ENCODE results near the gene NGEF.
"Not testable (repeated sequence)": the region's sequence is repeated elsewhere in the genome, so short reads cannot be mapped to it uniquely, and the experiment has no call there.

NGEF gene

GRCh38 chr2:232863996-232864395 is 149.1 kb downstream of the NGEF start:
- DNase-seq: no peak

- DNase-seq: no peak
Observed at GRCh38 chr2:232861353-232861752, 151.7 kb downstream of the NGEF start.

DNA sequence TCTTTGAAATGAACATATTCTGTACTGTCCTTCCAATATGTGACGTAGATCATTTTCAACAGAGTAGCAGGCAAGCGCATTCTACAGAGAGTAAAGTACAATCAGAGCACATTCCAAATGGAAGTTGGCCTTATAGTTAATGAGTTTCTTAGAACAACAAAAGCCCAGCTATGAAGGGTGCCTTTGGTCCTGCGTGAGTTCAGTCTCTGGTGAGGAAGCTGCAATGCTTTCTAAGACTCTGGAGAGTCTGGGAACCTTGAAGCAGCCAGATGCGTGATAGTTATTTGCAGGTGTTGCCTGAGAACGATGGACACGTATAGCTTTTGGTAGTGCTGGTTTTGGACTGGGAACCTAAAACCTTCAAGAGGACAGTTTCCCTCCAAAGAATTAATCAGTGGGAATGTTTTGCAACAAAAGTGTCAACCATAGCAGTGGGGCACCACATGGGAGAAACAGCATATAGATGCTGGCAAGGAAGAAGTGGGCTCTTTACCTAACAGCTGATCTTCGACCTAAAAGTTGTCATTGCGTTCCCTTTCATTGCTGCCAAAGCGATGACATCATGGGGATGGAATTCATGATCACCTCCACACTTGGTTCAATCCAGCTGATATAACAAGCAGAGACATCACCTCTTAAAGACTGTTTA is 152.3 kb downstream of the NGEF start:
- no peak for DNase-seq

GRCh38 chr2:232859385-232859916 is 153.6 kb downstream of the NGEF start:
- no peak for DNase-seq

DNA sequence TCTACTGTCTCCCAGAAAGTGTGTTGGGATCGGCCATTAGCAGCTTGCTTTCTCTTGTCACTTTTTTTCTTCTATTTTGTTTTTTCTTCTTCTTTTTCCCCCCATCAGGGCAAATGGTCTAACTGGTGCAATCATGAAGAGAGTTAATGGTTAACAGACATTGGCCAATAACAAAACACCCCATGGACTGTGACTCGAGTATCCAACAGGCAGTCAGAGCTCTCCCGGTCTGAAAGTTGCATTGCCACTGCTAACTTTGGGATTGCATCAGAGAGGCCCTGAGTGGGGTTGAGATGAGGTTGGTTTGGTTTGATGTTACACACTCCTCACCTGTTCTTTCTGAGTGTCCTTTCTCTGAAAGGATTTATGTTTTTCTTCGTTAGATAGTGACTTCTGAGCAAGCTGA is 155.9 kb downstream of the NGEF start:
- DNase-seq: no peak

GRCh38 chr2:232854082-232854481 is 159.0 kb downstream of the NGEF start:
- DNase-seq: no peak

- DNase-seq: no peak
Observed at GRCh38 chr2:232852676-232853075, 160.4 kb downstream of the NGEF start.

DNA sequence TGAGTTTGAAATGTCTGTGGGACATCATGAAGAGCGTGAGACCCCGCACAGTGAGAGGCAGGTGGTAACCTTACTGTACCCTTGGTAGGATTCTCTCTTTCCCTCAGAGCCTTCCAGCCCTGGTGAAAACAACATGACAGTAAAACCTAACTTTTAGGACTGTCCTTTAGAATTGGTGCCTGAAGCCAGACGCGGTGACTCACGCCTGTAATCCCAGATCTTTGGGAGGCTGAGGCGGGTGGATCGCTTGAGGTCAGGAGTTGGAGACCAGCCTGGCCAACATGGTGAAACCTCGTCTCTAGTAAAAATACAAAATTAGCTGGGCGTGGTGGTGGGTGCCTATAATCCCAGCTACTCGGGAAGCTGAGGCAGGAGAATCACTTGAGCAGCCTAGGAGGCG is 161.0 kb downstream of the NGEF start:
- not testable (repeated sequence) for DNase-seq

GRCh38 chr2:232850039-232850438 is 163.0 kb downstream of the NGEF start:
- DNase-seq: no peak

- DNase-seq: no peak
Observed at GRCh38 chr2:232846055-232846454, 167.0 kb downstream of the NGEF start.

DNA sequence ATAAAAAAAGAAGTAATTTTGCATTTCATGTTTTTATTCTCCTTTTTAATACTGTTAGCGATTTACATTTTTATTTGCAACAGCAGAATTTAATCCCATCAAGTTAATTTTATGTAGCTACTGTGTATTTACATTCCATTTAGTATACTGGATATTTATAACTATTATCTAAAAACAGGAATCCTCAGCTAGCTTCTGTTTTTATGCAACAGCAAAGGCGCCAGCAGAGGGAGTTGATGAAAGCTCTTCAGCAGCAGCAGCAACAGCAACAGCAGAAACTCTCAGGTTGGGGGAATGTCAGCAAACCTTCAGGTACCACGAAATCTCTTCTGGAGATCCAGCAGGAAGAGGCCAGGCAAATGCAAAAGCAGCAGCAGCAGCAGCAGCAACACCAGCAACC is 169.2 kb downstream of the NGEF start:
- DNase-seq: peak; percentile 29

DNA sequence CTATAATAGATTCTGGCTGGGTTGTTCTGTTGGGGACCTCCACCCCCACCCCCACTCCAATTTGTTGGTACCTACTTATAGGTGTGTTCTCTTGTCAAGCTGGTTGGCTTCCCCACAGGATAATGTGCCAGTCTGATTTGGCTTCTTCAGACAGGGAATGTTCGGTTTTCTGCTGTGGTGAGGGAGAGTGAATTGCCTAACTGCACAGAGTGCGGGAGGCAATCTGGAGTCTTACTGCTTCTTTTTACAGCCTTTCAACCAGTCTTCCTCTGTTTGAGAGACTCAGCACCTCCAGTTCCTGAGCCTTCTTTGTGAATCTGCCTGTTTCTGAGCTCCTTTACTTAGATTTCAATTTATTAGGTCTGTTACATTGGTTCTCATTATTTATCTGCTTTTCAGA is 170.4 kb downstream of the NGEF start:
- DNase-seq: no peak

DNA sequence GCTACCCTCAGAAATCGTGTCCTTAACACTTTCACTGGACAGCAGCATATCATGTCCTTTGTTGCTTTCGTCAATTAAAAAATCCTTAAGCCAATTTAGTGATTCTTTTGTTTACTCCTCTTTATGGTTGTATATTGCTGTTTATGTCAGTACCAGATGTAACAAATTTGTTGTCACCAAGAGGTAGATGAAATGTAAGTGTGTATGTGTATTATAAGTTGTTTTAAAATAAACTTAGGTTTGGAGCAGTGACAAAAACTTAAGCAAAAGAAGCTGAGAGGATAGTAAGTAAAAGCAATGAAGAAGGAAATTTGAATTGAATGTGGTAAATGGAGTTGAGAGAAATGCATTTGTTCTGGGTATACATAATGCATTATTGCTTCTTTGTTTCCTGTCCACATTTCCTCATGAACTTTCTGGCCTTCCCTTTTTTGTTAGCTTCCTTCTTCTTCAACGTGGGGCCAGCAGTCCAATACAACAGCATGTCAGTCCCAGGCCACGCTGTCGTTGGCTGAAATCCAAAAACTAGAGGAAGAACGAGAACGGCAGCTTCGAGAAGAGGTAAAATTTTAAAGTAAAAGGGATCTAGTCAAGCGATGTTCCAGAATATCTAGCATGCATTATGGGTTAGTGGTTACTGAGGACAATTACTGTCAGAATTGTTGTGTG is 173.5 kb downstream of the NGEF start:
- peak; percentile 20 for DNase-seq

GRCh38 chr2:232838406-232838874 is 174.6 kb downstream of the NGEF start:
- no peak for DNase-seq

GRCh38 chr2:232836934-232837333 is 176.1 kb downstream of the NGEF start:
- no peak for DNase-seq

DNA sequence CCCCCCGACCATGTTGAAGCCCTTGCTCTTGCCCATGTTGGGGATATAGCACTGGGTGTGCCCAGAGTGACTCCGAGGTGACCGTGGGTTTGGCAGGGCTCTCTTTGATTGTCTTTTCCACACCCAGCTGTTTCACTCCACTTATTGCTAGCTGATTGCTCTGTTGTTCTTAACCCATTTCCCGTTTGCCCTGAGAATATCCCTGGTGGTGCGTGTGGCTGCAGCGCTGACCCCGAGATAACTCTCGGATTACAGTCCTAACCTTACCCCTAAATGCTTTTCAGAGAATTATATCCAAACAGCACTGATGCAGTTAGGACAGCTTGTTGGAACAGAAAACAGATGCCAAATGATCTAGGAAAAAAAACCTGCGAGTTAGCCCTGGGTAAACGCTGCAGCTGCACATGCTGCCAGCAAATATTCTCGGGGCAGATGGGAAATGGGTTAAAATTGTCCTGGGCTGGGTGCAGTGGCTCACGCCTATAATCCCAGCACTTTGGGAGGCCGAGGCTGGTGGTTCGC is 177.3 kb downstream of the NGEF start:
- DNase-seq: no peak

GRCh38 chr2:232833830-232834229 is 179.2 kb downstream of the NGEF start:
- DNase-seq: no peak

DNA sequence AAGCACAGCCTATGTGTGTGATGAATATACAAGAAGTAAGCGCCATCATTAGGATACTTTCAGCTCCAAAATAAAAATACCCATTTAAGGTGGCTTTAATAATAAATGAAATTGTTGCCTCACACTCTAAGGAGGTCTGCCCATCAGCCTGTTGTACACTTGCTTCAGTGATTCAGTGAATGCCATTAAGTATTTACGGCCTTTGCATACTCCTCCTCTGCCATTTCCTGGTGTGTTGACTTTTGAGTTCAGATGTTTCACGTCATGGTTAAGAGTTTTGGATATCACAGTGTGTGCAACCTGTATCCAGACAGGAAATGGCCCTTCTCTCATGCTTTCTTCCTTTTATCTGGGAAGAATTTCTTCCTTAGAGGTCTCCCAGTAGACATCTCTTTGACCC is 181.6 kb downstream of the NGEF start:
- DNase-seq: no peak

DNA sequence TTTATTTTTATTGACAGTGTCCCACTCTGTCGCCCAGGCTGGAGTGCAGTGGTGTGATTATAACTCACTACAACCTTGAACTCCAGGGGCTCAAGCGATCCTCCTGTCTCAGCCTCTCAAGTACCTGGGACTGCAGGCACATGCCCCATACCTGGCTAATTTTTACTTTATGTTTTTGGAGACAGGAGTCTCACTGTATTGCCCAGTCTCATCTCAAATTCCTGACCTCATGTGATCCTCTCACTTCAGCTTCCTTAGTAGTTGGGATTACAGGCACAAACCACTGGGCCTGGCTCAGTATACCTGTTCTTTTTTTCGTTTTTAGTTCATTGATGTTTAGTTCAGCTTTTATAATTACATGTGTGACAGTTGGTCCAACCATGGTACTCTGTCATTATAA is 183.1 kb downstream of the NGEF start:
- DNase-seq: no peak
